Measurements from ENCODE around the gene PAN3.
"Not testable (repeated sequence)": the region's sequence is repeated elsewhere in the genome, so short reads cannot be mapped to it uniquely, and the experiment has no call there.

Gene PAN3

DNA sequence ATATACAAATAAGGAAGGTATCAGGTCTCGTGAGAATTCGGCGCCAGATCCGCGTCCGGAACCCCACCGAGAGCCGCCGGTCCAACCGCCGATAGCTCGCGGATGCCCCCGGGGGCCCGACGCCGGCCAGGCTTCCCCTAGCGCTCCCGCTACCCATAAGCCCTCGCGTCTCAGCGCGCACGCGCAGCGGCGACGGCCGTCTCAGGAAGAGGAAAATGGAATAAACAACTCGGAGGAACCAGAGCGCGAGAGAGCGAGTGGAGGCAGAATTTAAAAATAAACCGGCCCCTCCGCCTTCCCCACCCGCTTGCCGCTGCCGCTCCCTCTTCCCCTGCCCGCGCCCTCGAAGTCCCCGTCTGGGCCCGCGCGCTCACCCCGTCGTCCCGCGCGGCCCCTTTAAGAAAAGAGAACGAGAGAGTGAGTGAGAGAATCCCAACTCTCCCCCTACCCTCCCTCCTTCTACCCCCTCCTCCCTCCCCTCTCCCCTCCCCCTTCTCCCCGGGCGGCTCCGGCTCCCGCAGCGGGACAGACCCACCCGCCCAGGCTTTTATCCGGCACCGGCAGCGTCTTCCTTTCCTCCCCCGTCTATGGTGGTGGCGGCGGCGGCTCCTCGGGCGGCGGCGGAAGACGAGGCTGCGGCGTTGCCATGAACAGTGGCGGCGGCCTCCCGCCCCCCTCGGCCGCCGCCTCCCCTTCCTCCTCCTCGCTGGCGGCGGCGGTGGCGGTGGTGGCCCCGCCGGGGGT is at the start of gene PAN3:
Gene PAN3, plus strand, starts transcription at position 534 of the 744 bp plus-strand sequence. Its CDS starts 113 bp downstream, at position 647.
- DNase-seq, result peak; percentile 70

GRCh38 chr13:28089065-28089464 is 49.3 kb upstream of the PAN3 start:
- DNase-seq, result no peak

GRCh38 chr13:28092431-28092830 is 45.9 kb upstream of the PAN3 start:
- DNase-seq, result no peak

DNA sequence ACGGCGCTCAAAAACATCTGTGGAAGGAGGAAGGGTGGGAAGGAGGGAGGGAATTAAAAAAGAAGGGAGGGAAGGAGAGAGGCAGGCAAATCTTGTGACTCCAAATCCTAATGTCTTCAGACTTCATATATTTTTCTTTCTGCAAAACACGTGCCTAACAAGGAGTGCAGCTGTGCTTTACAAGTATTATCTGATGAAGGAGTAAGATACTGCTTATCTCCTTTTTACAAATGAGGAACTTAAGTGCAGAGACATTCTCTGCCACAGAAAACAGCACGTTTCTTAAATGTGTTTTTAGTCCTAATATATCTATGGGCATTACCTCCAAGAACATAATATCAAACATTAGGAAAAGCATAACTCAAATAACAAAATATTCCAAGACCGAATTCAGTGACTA is 44.5 kb upstream of the PAN3 start:
- DNase-seq, result no peak

GRCh38 chr13:28094306-28094705 is 44.0 kb upstream of the PAN3 start:
- no peak for DNase-seq

GRCh38 chr13:28097503-28097902 is 40.8 kb upstream of the PAN3 start:
- no peak for DNase-seq

GRCh38 chr13:28099396-28100149 is 38.8 kb upstream of the PAN3 start:
- no peak for DNase-seq

- DNase-seq, result peak; percentile 65
These were observed 37.9 kb upstream of the PAN3 start, which contains the start of gene FLT3 for GRCh38 chr13:28100150-28101121. TSS of gene FLT3 (minus strand) at chr13:28100576. CDS start at chr13:28100510, 66 bp downstream.

- DNase-seq, result not testable (repeated sequence)
These were observed 36.5 kb upstream of the PAN3 start for GRCh38 chr13:28101886-28102285.

GRCh38 chr13:28106976-28107375 is 31.4 kb upstream of the PAN3 start:
- no peak for DNase-seq

GRCh38 chr13:28110414-28110813 is 27.9 kb upstream of the PAN3 start:
- DNase-seq, result no peak

DNA sequence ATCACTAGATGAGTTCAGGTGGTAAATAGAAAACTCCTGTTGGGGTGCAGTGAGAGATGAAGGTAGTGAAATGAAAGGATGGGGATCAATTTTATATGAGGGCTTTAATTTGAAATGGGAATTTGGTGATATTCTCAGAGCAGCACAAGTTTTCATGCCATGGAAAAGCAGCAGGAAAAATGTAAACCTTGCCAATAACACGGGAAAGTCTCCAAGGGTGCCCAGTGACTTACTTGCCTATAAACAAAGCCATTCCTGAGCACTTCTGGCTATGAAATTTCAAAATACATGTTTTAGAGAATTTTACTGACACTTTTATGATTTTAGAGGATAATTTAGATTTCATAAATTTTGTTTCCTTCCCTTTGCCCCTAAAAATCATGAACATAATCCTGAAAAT is 21.6 kb upstream of the PAN3 start:
- DNase-seq, result no peak

- no peak for DNase-seq
These were observed 20.5 kb upstream of the PAN3 start for GRCh38 chr13:28117689-28118377.

DNA sequence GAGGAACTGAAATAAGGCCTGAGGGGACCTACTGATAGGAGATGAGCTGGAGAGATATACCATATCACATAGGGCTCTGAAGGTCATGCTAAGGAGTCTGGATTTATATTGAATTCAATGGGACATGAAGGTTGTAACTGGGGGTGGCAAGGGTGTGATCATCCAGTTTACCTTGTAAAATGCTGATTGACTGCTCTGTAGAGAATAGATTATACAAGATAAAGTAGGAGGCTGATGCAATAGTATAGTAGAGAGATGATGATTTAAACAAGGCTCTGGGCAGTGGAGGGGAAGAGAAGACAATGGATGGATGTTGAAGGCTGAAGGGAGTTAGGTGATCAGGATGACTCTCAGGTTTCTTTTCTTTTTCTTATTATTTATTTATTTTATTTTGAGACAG is 18.0 kb upstream of the PAN3 start:
- no peak for DNase-seq

DNA sequence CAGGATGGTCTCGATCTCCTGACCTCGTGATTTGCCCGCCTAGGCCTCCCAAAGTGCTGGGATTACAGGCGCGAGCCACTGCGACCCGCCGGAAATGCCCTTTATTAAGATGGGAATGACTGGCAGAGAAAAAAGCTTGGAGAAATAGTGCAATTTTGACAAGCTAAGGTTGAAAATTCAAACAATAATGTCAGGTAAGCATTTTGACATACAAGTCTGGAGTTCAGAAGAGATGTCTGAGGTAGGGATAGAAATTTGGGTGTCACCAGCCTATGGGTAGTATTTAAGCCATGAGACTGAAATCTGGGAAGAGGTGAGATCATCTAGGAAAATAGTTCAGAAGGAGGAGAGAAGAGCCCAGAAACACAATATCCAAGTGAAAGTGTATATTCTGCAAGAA is 17.1 kb upstream of the PAN3 start:
- DNase-seq, result no peak

GRCh38 chr13:28128030-28128429 is 10.3 kb upstream of the PAN3 start:
- no peak for DNase-seq

DNA sequence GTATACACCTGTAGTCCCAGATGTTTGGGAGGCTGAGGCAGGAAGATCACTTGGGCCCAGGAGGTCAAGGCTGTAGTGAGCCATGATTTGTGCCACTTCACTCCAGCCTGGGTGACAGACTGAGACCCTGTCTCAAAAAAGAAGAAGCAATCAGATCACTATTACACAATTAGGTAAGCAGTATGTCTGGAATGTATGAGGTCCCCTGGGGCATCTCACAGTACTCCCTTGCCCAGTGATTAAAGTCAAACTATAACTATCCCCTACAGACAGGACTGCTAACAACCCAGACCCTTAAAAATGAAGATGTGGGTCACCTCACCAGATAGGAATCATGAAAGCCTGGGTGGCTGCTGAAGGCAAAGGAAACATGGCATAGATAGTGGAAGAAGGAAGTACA is 9.4 kb upstream of the PAN3 start:
- DNase-seq, result no peak

- DNase-seq, result no peak
These were observed 8.2 kb upstream of the PAN3 start for GRCh38 chr13:28129911-28130693.

DNA sequence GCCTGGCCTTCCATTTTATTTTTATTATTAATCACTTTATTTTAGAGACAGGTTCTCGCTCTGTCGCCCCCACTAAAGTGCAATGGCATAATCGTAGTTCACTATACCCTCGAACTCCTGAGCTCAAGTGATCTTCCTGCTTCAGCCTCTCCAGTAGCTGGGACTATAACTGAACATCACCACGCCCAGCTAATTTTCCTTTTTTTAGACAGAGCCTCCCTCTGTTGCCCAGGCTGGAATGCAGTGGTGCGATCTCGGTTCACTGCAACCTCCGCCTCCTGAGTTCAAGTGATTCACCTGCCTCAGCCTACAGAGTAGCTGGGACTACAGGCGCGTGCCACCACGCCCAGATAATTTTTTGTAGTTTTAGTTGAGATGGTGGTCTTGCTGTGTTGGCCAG is 6.7 kb upstream of the PAN3 start:
- DNase-seq, result no peak

- DNase-seq, result no peak
These were observed 1.4 kb upstream of the PAN3 start for GRCh38 chr13:28136916-28137315.

DNA sequence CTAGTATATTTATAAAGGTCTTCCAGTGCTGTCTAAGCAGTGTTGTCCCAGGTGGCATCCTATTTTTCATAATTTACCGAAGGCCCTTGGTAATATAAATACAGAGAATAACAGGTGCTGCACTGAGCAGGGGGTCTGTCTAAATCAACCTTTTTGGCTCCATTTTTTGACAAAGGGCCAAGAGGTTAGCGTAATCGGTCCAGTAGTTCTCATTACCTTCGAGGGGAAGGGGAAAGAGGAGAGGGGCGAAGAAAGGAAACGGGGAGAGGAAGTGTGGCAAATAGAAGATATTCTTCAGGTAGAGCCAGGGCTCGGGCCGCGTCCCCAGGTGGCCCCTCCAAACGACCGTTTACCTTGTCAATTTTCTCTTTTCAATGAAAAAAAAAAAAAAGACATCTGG is 749 bp upstream of the PAN3 start:
- no peak for DNase-seq
